Upper lobe of right lung (tissue), 1 donor: ENCODE results near the gene CRYGD. TPM values are rescaled to one million over a fixed set of nuclear protein-coding genes. Genes with fewer than 3 reads are reported as not detected.

Experiments used
- ATAC-seq: fragments of 200-7000 bp; cut with Tn5 transposase; one replicate; pipeline ENCODE4 v1.9.1; 2020; ENCODE audit warnings: mild to moderate bottlenecking, moderate library complexity
- DNase-seq: peaks from one replicate; pipeline ENCODE4 v3.0.0-alpha.2; 2020
- H3K27ac ChIP-seq: fragments of 200-600 bp; one replicate; pipeline ENCODE4 v1.8.0; 2022
- H3K27me3 ChIP-seq: fragments of 200-600 bp; one replicate; pipeline ENCODE4 v1.8.0; 2022; ENCODE audit warnings: mild to moderate bottlenecking
- H3K36me3 ChIP-seq: fragments of 200-600 bp; one replicate; pipeline ENCODE4 v1.8.0; 2022
- H3K4me1 ChIP-seq: fragments of 200-600 bp; one replicate; pipeline ENCODE4 v1.8.0; 2022
- H3K4me3 ChIP-seq: fragments of 200-600 bp; one replicate; pipeline ENCODE4 v1.8.0; 2022; ENCODE audit warnings: mild to moderate bottlenecking
- H3K9me3 ChIP-seq: fragments of 200-600 bp; one replicate; pipeline ENCODE4 v1.8.0; 2022
- CTCF ChIP-seq: fragments of 200-600 bp; IDR thresholded peaks from one replicate; pipeline ENCODE4 v1.8.0; 2022; ENCODE audit warnings: antibody characterized with exemption
- intact Hi-C: fragments of 100-400 bp; cut with DNase I; formaldehyde crosslinking; loops from one replicate; pipeline ENCODE4 v1.11.0; 2022
- total RNA-seq: library from RNA; stranded (reverse); fragmentation: NEBNext Ultra II Directional; extraction: Animal tissue kit (Norgen Biotek cat#: 25700); gene quantifications from one replicate; pipeline ENCODE4 v1.2.1, GENCODE V29; 2021
- donor health status: DM: no; HTN: yes; CAD: no; lungs with severe emphysema.

CRYGD gene
- total RNA-seq, 1 donor from 2014 or later: not detected

DNA sequence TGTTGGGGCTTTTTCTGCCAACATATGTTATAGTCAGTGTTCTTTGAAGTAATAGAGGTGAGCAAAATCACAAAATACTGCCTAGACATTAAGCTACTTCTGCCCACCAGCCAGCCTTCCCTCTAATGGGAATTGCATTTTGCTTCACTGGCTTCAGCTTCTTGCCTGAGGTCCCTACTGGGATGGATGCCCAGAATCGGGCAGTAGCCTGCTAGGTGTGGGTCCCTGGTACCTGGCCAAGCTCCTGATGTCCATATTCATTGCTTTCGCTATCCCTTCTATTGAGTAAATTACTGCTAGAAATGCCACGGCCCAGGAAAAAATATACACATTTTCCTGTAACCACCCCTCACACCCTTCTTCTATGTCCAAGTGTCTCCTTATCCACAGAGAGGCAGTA lies 27.0 kb downstream of the CRYGD start:
- TF ChIP-seq CTCF: no peak
- intact Hi-C loops: no loop called here
- ATAC-seq: no peak

GRCh38 chr2:208096080-208096479 lies 28.2 kb downstream of the CRYGD start:
- Histone ChIP-seq H3K36me3 (no peaks in the 10 kb centered on the region), H3K27me3 (no peaks in the 10 kb centered on the region), H3K9me3 (no peaks in the 10 kb centered on the region), H3K4me3 (no peak overlapping the region), H3K4me1 (no peaks in the 10 kb centered on the region), H3K27ac (no peak overlapping the region)
- intact Hi-C loops: no loop called here
- DNase-seq: no peak
- no peak for TF ChIP-seq CTCF
- ATAC-seq: peak; percentile 20

More for the DNA sequence above, 27.0 kb downstream of the CRYGD start:
- Histone ChIP-seq H3K9me3 (no peaks in the 10 kb centered on the region), H3K4me3 (no peak overlapping the region), H3K36me3 (no peaks in the 10 kb centered on the region), H3K27ac (no peak overlapping the region), H3K27me3 (no peaks in the 10 kb centered on the region), H3K4me1 (no peaks in the 10 kb centered on the region)
- no peak for DNase-seq

DNA sequence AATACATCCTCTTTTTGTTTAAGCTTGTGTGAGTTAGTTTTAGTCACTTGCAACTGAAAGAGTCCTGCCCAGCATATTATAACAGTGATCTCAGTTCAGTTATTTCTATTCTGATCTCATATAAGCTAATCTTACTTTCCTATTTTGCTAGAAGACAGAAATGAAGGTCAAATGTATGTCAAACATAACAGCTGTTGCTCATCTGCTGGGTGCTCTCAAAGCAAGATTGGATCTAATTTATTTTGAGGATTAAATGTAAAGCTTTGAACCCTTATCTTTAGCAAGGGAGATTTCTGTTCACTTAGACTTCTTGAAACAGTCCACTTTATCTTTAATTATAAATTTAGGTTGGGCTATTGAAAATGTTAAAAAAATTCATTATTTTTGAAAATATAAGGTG lies 31.2 kb downstream of the CRYGD start:
- intact Hi-C loops: no loop called here
- DNase-seq: no peak
- H3K27me3 ChIP-seq: no peaks in the 10 kb centered on the region
- no peak for ATAC-seq
- H3K27ac ChIP-seq: no peak overlapping the region
- no peaks in the 10 kb centered on the region for H3K4me1 ChIP-seq
- no peak overlapping the region for H3K4me3 ChIP-seq
- no peaks in the 10 kb centered on the region for H3K9me3 ChIP-seq
- TF ChIP-seq CTCF: no peak
- H3K36me3 ChIP-seq: no peaks in the 10 kb centered on the region

GRCh38 chr2:208092093-208092832 lies 32.1 kb downstream of the CRYGD start:
- Histone ChIP-seq H3K27me3 (no peaks in the 10 kb centered on the region), H3K27ac (no peak overlapping the region), H3K4me3 (no peak overlapping the region), H3K4me1 (no peaks in the 10 kb centered on the region), H3K9me3 (no peaks in the 10 kb centered on the region), H3K36me3 (no peaks in the 10 kb centered on the region)
- TF ChIP-seq CTCF: no peak
- no peak for DNase-seq
- intact Hi-C loops: no loop called here
- ATAC-seq: no peak

DNA sequence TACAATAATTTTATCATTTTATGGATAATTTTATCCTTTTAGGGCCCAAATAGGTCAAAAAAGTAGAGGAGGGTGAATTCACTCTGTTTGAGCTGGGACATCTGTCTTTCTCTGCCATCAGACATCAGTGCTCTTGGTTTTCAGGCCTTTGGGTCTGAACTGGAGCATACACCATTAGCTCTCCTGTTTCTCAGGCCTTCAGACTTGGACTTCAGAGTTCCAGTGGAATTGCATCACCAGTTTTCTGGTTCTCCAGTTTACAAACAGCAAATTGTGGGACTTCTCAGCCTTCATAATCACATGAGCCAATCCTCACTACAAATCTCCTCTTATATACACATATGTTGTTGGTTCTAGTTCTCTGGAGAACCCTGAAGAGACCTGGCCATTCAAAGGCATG lies 33.9 kb downstream of the CRYGD start:
- intact Hi-C loops: no loop called here
- Histone ChIP-seq H3K9me3 (no peaks in the 10 kb centered on the region), H3K27me3 (no peaks in the 10 kb centered on the region), H3K27ac (no peak overlapping the region), H3K4me1 (no peaks in the 10 kb centered on the region), H3K36me3 (no peaks in the 10 kb centered on the region), H3K4me3 (no peak overlapping the region)
- ATAC-seq (no peak), DNase-seq (no peak)
- no peak for TF ChIP-seq CTCF

GRCh38 chr2:208086029-208086428 lies 38.3 kb downstream of the CRYGD start:
- Histone ChIP-seq H3K27me3 (no peaks in the 10 kb centered on the region), H3K4me3 (no peak overlapping the region), H3K27ac (no peak overlapping the region), H3K9me3 (no peaks in the 10 kb centered on the region), H3K4me1 (no peaks in the 10 kb centered on the region), H3K36me3 (no peaks in the 10 kb centered on the region)
- no peak for TF ChIP-seq CTCF
- ATAC-seq (no peak), DNase-seq (no peak)
- intact Hi-C loops: no loop called here
